Panc1 (cell line): ENCODE measurements around the gene ALX3.

ENCODE experiments used
- CTCF ChIP-seq: fragments of 450-650 bp; IDR thresholded peaks from 2 replicates; pipeline ENCODE4 v1.5.1; 2017; ENCODE audit warnings: mild to moderate bottlenecking
- SIN3A ChIP-seq: IDR thresholded peaks from 2 replicates; pipeline ENCODE4 v1.6.1; 2012; ENCODE audit warnings: low read depth, mild to moderate bottlenecking, low read length, moderate library complexity, borderline replicate concordance; ENCODE audit not compliant: insufficient read depth

GRCh38 chr1:110112656-110113055 is 42.2 kb upstream of the ALX3 start:
- TF ChIP-seq CTCF (no peak), SIN3A (no peak)
